Peyer's patch (tissue), 4 donors: ENCODE measurements around the gene FCER1G. TPM values are rescaled to one million over a fixed set of nuclear protein-coding genes. Genes with fewer than 3 reads are reported as not detected.

Source experiments
- DNase-seq, 3 donors: peaks; one replicate each; pipeline ENCODE4 v3.0.0-alpha.2; 2017 to 2019
- H3K27ac ChIP-seq, 4 donors: fragments of 200-600 bp; sonication (generic); one replicate each; pipeline ENCODE4 v1.5.1; 2016 to 2019
- H3K27me3 ChIP-seq, 2 donors: fragments of 200-600 bp; sonication (generic); one replicate each; pipeline ENCODE4 v1.5.1; 2019
- H3K36me3 ChIP-seq, 3 donors: fragments of 200-600 bp; sonication (generic); one replicate each; pipeline ENCODE4 v1.5.1; 2016 to 2019
- H3K4me1 ChIP-seq, 4 donors: fragments of 200-600 bp; sonication (generic); one replicate each; pipeline ENCODE4 v1.5.1; 2016 to 2019
- H3K4me3 ChIP-seq, 4 donors: fragments of 200-600 bp; sonication (generic); 1 replicate in 3 of 4; 2 replicates in 1 of 4; pipeline ENCODE4 v1.5.1; 2016 to 2019; ENCODE audit warnings: mild to moderate bottlenecking in 1 of 4
- H3K9me3 ChIP-seq, 4 donors: fragments of 200-600 bp; sonication (generic); one replicate each; pipeline ENCODE4 v1.5.1; 2016 to 2019; ENCODE audit warnings: mild to moderate bottlenecking in 1 of 4
- CTCF ChIP-seq, 6 experiments: fragments of 450-650 bp in 4 of 6; fragments of 200-600 bp in 2 of 6; sonication (generic) in 1 of 6; IDR thresholded peaks; one replicate each; pipeline ENCODE4 v1.5.1; 2017 to 2019; ENCODE audit warnings: antibody characterized with exemption in 6 of 6, mild to moderate bottlenecking in 3 of 6, moderate library complexity in 1 of 6
- POLR2A ChIP-seq, 2 donors: fragments of 450-650 bp; IDR thresholded peaks; one replicate each; pipeline ENCODE4 v1.5.1; 2017; ENCODE audit warnings: antibody characterized with exemption in 2 of 2, mild to moderate bottlenecking in 2 of 2, moderate library complexity in 2 of 2
- total RNA-seq, 4 donors: library from RNA; depleted of rRNA; stranded (reverse); fragments of >200 nt; gene quantifications; one replicate each; pipeline ENCODE4 v1.1.0, GENCODE V29; 2016

FCER1G gene
- total RNA-seq, 4 donors from 2014 or later, result 5.1 to 33.8 (median 11.9) TPM; not detected in 1

- no peak overlapping the region for H3K4me3 ChIP-seq
- no peak for TF ChIP-seq POLR2A (IDR thresholded peaks at IDR 0.05)
- TF ChIP-seq CTCF (IDR thresholded peaks at IDR 0.05), result no peak
Measured at GRCh38 chr1:161193561-161194235, 21.4 kb upstream of the FCER1G start.

GRCh38 chr1:161195171-161195570 is 19.9 kb upstream of the FCER1G start:
- peak in 1 of 3 donors; percentile 34 for DNase-seq
- H3K27ac ChIP-seq, result peak overlapping the region in 2 of 4 donors; percentile 8 to 44
- peaks cover 0 to 22% (median 9%) of the 10 kb centered on the region in 4 donors for H3K4me1 ChIP-seq
- H3K27me3 ChIP-seq, result no peaks in the 10 kb centered on the region
- TF ChIP-seq CTCF (IDR thresholded peaks at IDR 0.05) (no peak), POLR2A (IDR thresholded peaks at IDR 0.05) (no peak)
- H3K4me3 ChIP-seq, result no peak overlapping the region
- H3K36me3 ChIP-seq, result no peaks in the 10 kb centered on the region
- no peaks in the 10 kb centered on the region for H3K9me3 ChIP-seq

More at GRCh38 chr1:161193561-161194235, 21.4 kb upstream of the FCER1G start:
- no peaks in the 10 kb centered on the region for H3K9me3 ChIP-seq
- no peaks in the 10 kb centered on the region for H3K36me3 ChIP-seq
- DNase-seq, result no peak
- H3K27me3 ChIP-seq, result no peaks in the 10 kb centered on the region
- H3K27ac ChIP-seq, result peak overlapping the region in 1 of 4 donors; percentile 5
- peaks cover 0 to 14% (median 9%) of the 10 kb centered on the region in 4 donors for H3K4me1 ChIP-seq

GRCh38 chr1:161196111-161196510 is 19.0 kb upstream of the FCER1G start:
- no peak for TF ChIP-seq CTCF (IDR thresholded peaks at IDR 0.05)
- peaks cover 0 to 32% (median 9%) of the 10 kb centered on the region in 4 donors for H3K4me1 ChIP-seq
- peak overlapping the region in 2 of 4 donors; percentile 68 to 95 for H3K27ac ChIP-seq
- DNase-seq, result no peak
- no peaks in the 10 kb centered on the region for H3K9me3 ChIP-seq
- no peaks in the 10 kb centered on the region for H3K36me3 ChIP-seq
- peak overlapping the region in 2 of 4 donors; percentile 30 to 45 for H3K4me3 ChIP-seq
- no peaks in the 10 kb centered on the region for H3K27me3 ChIP-seq

GRCh38 chr1:161196521-161197451 is 18.3 kb upstream of the FCER1G start:
- no peaks in the 10 kb centered on the region for H3K36me3 ChIP-seq
- no peak for DNase-seq
- H3K27me3 ChIP-seq, result no peaks in the 10 kb centered on the region
- no peaks in the 10 kb centered on the region for H3K9me3 ChIP-seq
- peak overlapping the region in 3 of 4 donors; percentile 68 to 95 (median 93) for H3K27ac ChIP-seq
- peaks cover 0 to 38% (median 9%) of the 10 kb centered on the region in 4 donors for H3K4me1 ChIP-seq
- peak overlapping the region in 3 of 4 donors; percentile 2 to 45 (median 30) for H3K4me3 ChIP-seq
- no peak for TF ChIP-seq CTCF (IDR thresholded peaks at IDR 0.05)
- no peak for TF ChIP-seq POLR2A (IDR thresholded peaks at IDR 0.05)

- no peak for DNase-seq
- TF ChIP-seq CTCF (IDR thresholded peaks at IDR 0.05) (no peak), POLR2A (IDR thresholded peaks at IDR 0.05) (no peak)
- peak overlapping the region; percentile 2 to 45 (median 26) for H3K4me3 ChIP-seq
Measured at GRCh38 chr1:161197560-161198193, 17.4 kb upstream of the FCER1G start.

More at GRCh38 chr1:161197560-161198193, 17.4 kb upstream of the FCER1G start:
- Histone ChIP-seq H3K9me3 (no peaks in the 10 kb centered on the region), H3K27me3 (no peaks in the 10 kb centered on the region), H3K36me3 (no peaks in the 10 kb centered on the region), H3K4me1 (peaks cover 0 to 38% (median 7%) of the 10 kb centered on the region in 4 donors), H3K27ac (peak overlapping the region in 3 of 4 donors; percentile 68 to 95 (median 93))
